Thoracic aorta (tissue), 2 donors: ENCODE results near the gene IQCH. TPM values are rescaled to one million over a fixed set of nuclear protein-coding genes. Genes with fewer than 3 reads are reported as not detected.

Experiments used
- ATAC-seq: fragments of 150-250 bp; one replicate; pipeline ENCODE4 v1.8.0; 2017; ENCODE audit warnings: low read depth; ENCODE audit not compliant: insufficient number of reproducible peaks, low FRiP score
- DNase-seq: peaks from one replicate; pipeline ENCODE4 v3.0.0-alpha.2; 2020; ENCODE audit warnings: low spot score
- H3K27ac ChIP-seq, 2 donors: fragments of 200-600 bp; sonication (generic); 1 replicate in 1 of 2; 2 replicates in 1 of 2; pipeline ENCODE4 v1.5.1; 2016; ENCODE audit warnings: mild to moderate bottlenecking in 2 of 2, moderate library complexity in 2 of 2
- H3K27me3 ChIP-seq: fragments of 200-600 bp; sonication (generic); replicated peaks from 2 replicates; pipeline ENCODE4 v1.6.0; 2016; ENCODE audit warnings: mild to moderate bottlenecking; ENCODE audit not compliant: insufficient read depth
- H3K36me3 ChIP-seq: fragments of 200-600 bp; sonication (generic); one replicate; pipeline ENCODE4 v1.5.1; 2016
- H3K4me1 ChIP-seq, 2 donors: fragments of 200-600 bp; sonication (generic); 1 replicate in 1 of 2; 2 replicates in 1 of 2; pipeline versions ENCODE4 v1.5.1 to v1.6.0; 2016; ENCODE audit warnings: low read depth in 2 of 2, mild to moderate bottlenecking in 1 of 2; ENCODE audit not compliant: control insufficient read depth in 1 of 2
- H3K4me3 ChIP-seq: fragments of 200-600 bp; sonication (generic); 2 replicates; pipeline ENCODE4 v1.5.1; 2016; ENCODE audit warnings: mild to moderate bottlenecking
- H3K9me3 ChIP-seq: fragments of 200-600 bp; sonication (generic); 2 replicates; pipeline ENCODE4 v1.5.1; 2016
- CTCF ChIP-seq: fragments of 200-600 bp; sonication (generic); IDR thresholded peaks from one replicate; pipeline ENCODE4 v1.5.1; 2019; ENCODE audit warnings: antibody characterized with exemption
- total RNA-seq, 2 donors: library from RNA; depleted of rRNA; stranded (reverse); fragments of >200 nt; gene quantifications; one replicate each; pipeline versions ENCODE4 v1.1.0 to v1.2.3, GENCODE V29; 2016

Gene IQCH
- total RNA-seq, 2 donors from 2014 or later = 0.14 to 2.3 TPM

DNA sequence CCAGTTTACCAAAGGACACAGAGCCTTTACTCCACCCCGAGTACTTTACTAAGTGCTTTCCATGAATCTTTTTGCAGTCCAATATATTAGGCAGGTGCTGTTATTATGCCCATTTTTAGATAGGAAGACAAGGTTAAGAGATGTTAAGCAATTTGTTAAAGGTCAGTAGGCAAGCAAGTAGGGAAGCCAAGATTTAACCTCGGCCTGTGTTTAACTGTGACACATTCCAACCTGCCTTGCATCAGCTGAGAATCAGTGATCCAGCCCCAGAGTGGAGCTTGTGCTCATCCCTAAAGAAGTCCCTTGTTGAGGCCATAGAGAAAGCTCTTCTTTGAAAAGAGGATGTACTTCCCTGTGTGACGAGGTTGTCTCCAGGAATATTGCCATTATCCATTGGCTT lies 215.1 kb downstream of the IQCH start:
- ATAC-seq (no peak), DNase-seq (no peak)
- no peaks in the 10 kb centered on the region for H3K9me3 ChIP-seq
- no peaks in the 10 kb centered on the region for H3K27me3 ChIP-seq
- no peaks in the 10 kb centered on the region for H3K36me3 ChIP-seq
- TF ChIP-seq CTCF = no peak
- no peak overlapping the region for H3K4me3 ChIP-seq
- no peak overlapping the region for H3K27ac ChIP-seq
- H3K4me1 ChIP-seq = no peaks in the 10 kb centered on the region

DNA sequence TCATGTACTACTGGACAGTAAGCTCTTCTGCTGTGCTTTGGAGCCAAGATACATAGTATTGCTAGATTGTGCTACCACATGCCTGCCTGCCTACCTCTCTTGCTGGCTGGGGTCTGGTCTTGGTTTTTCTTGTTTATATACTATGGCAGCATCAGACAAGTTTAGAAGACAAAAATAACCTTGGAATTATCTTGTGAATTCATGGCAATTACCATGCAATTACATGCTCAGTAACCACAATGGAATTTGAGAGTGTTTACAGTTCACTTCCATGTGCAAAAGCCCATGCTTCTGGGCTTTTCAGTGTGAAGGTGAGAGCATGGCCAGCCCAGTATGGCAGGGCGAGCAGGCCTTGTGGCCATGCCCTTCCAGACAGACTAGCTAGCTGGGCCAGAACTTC lies 218.4 kb downstream of the IQCH start:
- TF ChIP-seq CTCF = no peak
- ATAC-seq (no peak), DNase-seq (no peak)
- Histone ChIP-seq H3K4me1 (no peaks in the 10 kb centered on the region), H3K27ac (no peak overlapping the region), H3K4me3 (no peak overlapping the region), H3K9me3 (no peaks in the 10 kb centered on the region), H3K36me3 (no peaks in the 10 kb centered on the region), H3K27me3 (no peaks in the 10 kb centered on the region)

DNA sequence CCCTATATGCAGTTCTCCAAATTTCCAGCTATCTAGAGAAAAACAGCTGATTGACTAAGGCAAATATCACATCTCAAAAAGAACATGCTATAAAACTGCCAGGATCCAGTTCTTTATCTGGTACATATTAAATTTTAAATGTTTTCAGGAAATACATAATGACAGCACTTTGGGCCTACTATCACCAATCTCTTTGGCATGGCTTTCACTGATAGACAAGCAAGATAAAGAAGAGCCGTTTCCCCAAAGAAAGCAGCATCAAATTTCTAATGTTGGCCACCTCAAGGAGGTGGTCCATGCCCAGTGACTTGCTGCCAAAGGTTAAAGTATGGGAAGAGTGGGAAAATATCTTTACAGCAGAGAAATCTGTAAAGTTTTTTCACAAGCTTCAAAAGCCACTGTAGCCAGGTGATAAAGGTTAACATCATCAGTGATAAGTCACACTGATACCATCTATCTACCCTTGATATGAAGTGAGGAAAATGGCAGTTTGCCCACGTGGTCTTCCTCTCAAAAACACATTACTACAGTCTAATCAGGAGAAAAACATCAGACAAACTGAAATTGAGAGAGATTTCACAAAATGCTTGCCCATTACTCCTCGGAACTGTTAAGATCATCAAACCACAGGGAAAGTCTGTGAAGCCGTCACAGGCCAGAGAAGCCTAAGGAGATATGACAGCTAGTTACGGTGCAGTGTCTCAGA lies 220.0 kb downstream of the IQCH start:
- no peak for ATAC-seq
- DNase-seq = no peak
- Histone ChIP-seq H3K4me1 (no peaks in the 10 kb centered on the region), H3K36me3 (no peaks in the 10 kb centered on the region), H3K9me3 (no peaks in the 10 kb centered on the region), H3K27ac (no peak overlapping the region), H3K4me3 (no peak overlapping the region), H3K27me3 (no peaks in the 10 kb centered on the region)
- no peak for TF ChIP-seq CTCF

DNA sequence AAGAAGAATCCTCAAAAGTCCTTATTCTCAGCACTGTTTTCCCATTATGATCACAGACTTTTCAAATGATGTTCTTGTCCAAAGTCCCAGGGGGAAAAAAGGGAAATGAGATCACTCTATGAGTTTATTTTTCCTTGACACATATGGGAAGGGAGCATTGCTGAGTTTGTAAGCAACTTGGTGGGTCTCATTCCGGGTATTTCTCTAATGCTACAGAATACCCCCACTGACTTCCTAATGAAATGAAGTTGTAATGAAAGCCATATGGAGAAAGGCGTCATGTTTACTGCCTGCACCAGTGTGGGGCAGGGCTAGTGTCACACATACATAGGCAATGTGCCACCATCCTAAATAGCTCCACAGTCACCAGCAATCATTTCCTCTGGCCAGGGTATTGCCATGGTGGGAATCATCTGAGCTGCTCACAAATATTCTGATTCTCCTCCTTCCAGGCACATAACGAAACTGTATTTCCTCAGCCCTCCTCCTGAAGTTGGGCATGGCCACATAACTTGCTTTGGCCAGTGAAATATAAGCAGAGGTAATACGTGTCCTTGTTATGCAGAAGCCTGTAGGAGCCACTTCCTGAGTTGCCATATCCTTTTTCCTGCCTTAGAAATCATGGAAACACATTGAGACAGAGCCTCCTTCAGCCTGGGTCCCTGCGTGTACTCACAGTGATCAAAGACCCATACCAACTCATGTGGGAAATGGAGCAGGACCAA lies 225.4 kb downstream of the IQCH start:
- ATAC-seq (no peak), DNase-seq (no peak)
- Histone ChIP-seq H3K36me3 (no peaks in the 10 kb centered on the region), H3K27ac (no peak overlapping the region), H3K27me3 (no peaks in the 10 kb centered on the region), H3K9me3 (no peaks in the 10 kb centered on the region), H3K4me3 (no peak overlapping the region), H3K4me1 (no peaks in the 10 kb centered on the region)
- TF ChIP-seq CTCF = no peak

DNA sequence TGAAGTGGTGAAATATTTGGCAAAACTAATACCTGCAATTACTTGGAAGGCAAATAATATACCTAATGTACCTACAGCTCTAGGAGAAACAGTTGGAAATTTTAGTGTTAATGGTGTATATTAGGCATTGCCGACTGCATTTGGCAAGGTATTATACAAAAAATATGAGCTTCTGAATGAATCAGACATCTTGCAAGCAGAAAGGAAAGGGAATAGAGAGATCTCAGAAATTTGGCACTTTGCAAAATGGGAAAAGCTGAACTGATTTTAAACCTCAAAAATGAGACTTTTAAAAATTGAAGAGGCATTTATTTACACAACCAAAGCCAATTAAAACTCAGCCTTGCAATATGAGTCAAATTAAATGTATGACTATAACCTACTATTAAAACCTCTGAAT lies 226.2 kb downstream of the IQCH start:
- no peak for TF ChIP-seq CTCF
- no peak for ATAC-seq

More for the DNA sequence above, 226.2 kb downstream of the IQCH start:
- Histone ChIP-seq H3K9me3 (no peaks in the 10 kb centered on the region), H3K36me3 (no peaks in the 10 kb centered on the region), H3K27me3 (no peaks in the 10 kb centered on the region), H3K27ac (no peak overlapping the region), H3K4me1 (no peaks in the 10 kb centered on the region), H3K4me3 (no peak overlapping the region)
- DNase-seq = no peak
